ENCODE data around the gene GOLGA8Q. TPM values are rescaled to one million over a fixed set of nuclear protein-coding genes. Genes with fewer than 3 reads are reported as not detected.
"Not testable (repeated sequence)": the region's sequence is repeated elsewhere in the genome, so short reads cannot be mapped to it uniquely, and the experiment has no call there.

Gene GOLGA8Q, protein sequence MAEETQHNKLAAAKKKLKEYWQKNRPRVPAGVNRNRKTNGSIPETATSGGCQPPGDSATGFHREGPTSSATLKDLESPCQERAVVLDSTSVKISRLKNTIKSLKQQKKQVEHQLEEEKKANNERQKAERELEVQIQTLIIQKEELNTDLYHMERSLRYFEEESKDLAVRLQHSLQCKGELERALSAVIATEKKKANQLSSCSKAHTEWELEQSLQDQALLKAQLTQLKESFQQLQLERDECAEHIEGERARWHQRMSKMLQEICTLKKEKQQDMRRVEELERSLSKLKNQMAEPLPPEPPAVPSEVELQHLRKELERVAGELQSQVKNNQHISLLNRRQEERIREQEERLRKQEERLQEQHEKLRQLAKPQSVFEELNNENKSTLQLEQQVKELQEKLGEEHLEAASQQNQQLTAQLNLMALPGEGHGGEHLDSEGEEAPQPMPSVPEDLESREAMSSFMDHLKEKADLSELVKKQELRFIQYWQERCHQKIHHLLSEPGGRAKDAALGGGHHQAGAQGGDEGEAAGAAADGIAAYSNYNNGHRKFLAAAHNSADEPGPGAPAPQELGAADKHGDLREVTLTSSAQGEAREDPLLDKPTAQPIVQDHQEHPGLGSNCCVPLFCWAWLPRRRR
- polyA plus RNA-seq = not detected in 2 replicates
- 0.46 TPM in 1 of 2 replicates, not detected in the other for polyA minus RNA-seq

DNA sequence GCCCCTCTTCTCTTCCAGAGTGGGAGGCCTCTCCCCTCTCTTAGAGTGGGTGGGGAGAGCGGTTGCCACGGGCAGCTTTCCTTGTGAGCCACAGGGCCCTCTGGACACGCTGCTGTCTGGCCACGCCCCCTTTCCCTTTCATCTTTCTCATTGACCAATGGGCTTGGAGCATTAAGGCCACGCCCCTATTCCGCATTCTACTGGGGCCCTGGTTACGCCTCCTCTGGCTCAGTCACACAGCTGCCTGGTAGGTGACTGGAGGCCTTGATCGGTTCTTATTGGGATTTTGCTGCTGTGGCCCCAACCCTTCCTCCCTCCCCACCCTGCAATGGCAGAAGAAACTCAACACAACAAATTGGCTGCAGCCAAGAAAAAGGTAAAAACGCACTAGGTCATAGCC, at the start of gene GOLGA8Q:
GOLGA8Q (plus strand) TSS at position 301 of the 400 bp plus-strand sequence; CDS start at position 329, 28 bp downstream.
- not testable (repeated sequence) for H3K4me2 ChIP-seq (ENCODE audit: low read length); H3K79me2 ChIP-seq (replicated peaks; ENCODE audit: insufficient read depth, low read length); H3K9ac ChIP-seq (ENCODE audit: low read length); H3K9me3 ChIP-seq (ENCODE audit: low read length); H3F3A ChIP-seq (ENCODE audit: insufficient read depth, low read length, poor library complexity, severe bottlenecking); H4K20me1 ChIP-seq (ENCODE audit: insufficient read depth); H3K36me3 ChIP-seq (ENCODE audit: insufficient read depth, low read length); H3K27ac ChIP-seq (ENCODE audit: low read length); H3K4me3 ChIP-seq (ENCODE audit: low read length); H2AFZ ChIP-seq (ENCODE audit: low read depth, low read length); H3K27me3 ChIP-seq (ENCODE audit: insufficient read depth, low read depth, low read length); H3K9me2 ChIP-seq (ENCODE audit: insufficient read depth, low read length)

GRCh38 chr15:30502904-30503781, 48.7 kb upstream of the GOLGA8Q start:
- not testable (repeated sequence) for H3K27me3 ChIP-seq (ENCODE audit: insufficient read depth, low read depth, low read length); H3F3A ChIP-seq (ENCODE audit: insufficient read depth, low read length, poor library complexity, severe bottlenecking); H3K79me2 ChIP-seq (replicated peaks; ENCODE audit: insufficient read depth, low read length); H3K27ac ChIP-seq (ENCODE audit: low read length); H4K20me1 ChIP-seq (ENCODE audit: insufficient read depth); H3K36me3 ChIP-seq (ENCODE audit: insufficient read depth, low read length); H2AFZ ChIP-seq (ENCODE audit: low read depth, low read length); H3K4me3 ChIP-seq (ENCODE audit: low read length); H3K9me3 ChIP-seq (ENCODE audit: low read length); H3K4me2 ChIP-seq (ENCODE audit: low read length); H3K9ac ChIP-seq (ENCODE audit: low read length); H3K9me2 ChIP-seq (ENCODE audit: insufficient read depth, low read length)

DNA sequence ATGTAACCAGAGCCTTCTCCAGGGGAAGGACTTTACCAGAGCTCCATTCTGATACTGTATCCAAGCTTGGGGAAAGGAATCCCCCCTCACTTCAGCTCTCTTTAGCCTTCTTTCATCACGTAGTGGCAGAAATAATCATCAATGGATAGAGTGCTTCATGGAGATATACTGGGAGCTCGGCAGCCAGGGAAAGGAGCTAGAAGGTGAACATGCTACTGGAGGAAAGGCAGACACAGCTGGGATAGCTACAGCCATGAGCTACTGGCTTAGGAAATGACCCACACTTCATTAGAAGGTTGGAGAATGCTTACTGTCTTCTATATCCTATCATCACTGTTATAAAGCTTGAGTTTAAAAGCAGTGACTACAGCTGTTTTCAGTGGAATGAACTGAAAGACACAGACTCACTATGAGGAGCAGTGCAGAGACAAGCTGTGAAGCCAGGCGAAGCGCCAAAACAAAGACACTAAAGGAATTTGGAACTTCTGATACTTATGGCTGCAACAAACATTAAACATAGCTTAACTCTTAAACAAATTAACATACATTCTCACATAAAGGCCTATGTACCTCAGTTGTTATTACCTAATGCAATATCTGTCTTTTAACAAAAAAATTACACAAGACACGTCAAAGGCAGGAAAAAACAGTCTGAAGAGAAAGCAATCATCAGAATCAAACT, 47.5 kb upstream of the GOLGA8Q start:
- H2AFZ ChIP-seq (ENCODE audit: low read depth, low read length); H4K20me1 ChIP-seq (ENCODE audit: insufficient read depth); H3K36me3 ChIP-seq (ENCODE audit: insufficient read depth, low read length); H3K9me2 ChIP-seq (ENCODE audit: insufficient read depth, low read length); H3K27ac ChIP-seq (ENCODE audit: low read length); H3K9me3 ChIP-seq (ENCODE audit: low read length); H3K4me2 ChIP-seq (ENCODE audit: low read length); H3K4me3 ChIP-seq (ENCODE audit: low read length); H3K27me3 ChIP-seq (ENCODE audit: insufficient read depth, low read depth, low read length); H3F3A ChIP-seq (ENCODE audit: insufficient read depth, low read length, poor library complexity, severe bottlenecking); H3K9ac ChIP-seq (ENCODE audit: low read length); H3K79me2 ChIP-seq (replicated peaks; ENCODE audit: insufficient read depth, low read length): not testable (repeated sequence)

DNA sequence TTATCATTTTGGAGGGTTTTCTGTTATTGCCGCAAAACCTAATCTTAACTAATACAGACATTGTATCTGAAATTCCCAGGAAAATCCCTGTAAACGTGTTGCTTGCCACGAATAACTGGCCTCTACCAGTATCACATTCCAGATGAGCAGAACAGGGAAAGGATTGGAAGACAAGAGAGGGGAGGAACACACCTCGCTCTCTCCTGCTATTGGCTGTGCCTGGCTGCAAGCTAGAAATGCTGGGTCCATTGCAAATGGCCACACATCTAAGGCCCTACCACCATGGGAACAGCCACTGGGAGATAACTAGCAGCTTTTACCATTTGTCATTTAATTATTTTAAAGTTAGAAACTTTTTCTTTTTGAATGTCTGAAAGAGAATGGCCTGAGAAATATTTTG, 37.3 kb upstream of the GOLGA8Q start:
- not testable (repeated sequence) for H3K36me3 ChIP-seq (ENCODE audit: insufficient read depth, low read length); H3K9me2 ChIP-seq (ENCODE audit: insufficient read depth, low read length); H3K4me2 ChIP-seq (ENCODE audit: low read length); H3K9me3 ChIP-seq (ENCODE audit: low read length); H3K27me3 ChIP-seq (ENCODE audit: insufficient read depth, low read depth, low read length); H3K4me3 ChIP-seq (ENCODE audit: low read length); H3K9ac ChIP-seq (ENCODE audit: low read length); H3F3A ChIP-seq (ENCODE audit: insufficient read depth, low read length, poor library complexity, severe bottlenecking); H4K20me1 ChIP-seq (ENCODE audit: insufficient read depth); H2AFZ ChIP-seq (ENCODE audit: low read depth, low read length); H3K27ac ChIP-seq (ENCODE audit: low read length); H3K79me2 ChIP-seq (replicated peaks; ENCODE audit: insufficient read depth, low read length)

DNA sequence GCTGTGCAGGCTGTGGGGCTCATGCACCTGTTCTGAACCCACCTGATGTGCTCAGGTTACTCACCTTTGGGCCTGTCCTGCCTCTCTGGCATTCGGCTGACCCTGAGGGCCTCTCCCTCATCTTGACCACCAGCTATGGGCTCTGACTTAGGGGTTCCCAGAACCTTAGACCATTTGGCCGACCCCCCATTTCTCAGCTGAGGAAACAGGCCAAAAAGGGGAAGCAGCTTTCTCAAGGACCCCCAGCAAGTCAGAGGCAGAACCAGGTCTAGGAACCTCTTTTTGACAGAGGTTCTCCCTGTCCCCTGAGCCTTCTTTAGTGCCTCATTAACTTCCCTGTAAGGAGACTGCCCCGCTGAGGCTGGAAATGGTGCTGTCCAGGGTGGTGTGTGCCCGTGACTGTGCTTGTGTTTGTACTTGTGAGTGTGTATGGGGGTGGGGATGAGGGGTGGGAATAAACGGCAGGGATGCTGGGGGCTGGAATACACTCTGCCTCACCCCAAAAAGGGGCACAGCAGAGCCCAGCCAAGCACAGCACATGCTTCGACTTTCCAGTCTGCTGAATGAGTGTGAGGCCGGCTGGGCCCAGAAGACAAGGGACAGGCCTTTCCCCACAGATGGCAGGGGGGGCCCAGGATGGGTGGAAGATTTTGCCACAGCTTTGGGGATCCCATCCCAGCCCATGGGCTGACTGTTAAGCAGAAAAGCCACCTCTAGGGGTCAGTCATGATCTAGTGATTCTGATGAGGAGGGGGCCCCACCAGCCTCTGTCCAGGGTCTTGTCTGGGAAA, 28.2 kb upstream of the GOLGA8Q start:
- H3K9me2 ChIP-seq (ENCODE audit: insufficient read depth, low read length); H3K4me3 ChIP-seq (ENCODE audit: low read length); H3K27ac ChIP-seq (ENCODE audit: low read length); H3K36me3 ChIP-seq (ENCODE audit: insufficient read depth, low read length); H4K20me1 ChIP-seq (ENCODE audit: insufficient read depth); H3K9me3 ChIP-seq (ENCODE audit: low read length); H3K27me3 ChIP-seq (ENCODE audit: insufficient read depth, low read depth, low read length); H3F3A ChIP-seq (ENCODE audit: insufficient read depth, low read length, poor library complexity, severe bottlenecking); H3K9ac ChIP-seq (ENCODE audit: low read length); H3K79me2 ChIP-seq (replicated peaks; ENCODE audit: insufficient read depth, low read length); H3K4me2 ChIP-seq (ENCODE audit: low read length); H2AFZ ChIP-seq (ENCODE audit: low read depth, low read length): not testable (repeated sequence)

DNA sequence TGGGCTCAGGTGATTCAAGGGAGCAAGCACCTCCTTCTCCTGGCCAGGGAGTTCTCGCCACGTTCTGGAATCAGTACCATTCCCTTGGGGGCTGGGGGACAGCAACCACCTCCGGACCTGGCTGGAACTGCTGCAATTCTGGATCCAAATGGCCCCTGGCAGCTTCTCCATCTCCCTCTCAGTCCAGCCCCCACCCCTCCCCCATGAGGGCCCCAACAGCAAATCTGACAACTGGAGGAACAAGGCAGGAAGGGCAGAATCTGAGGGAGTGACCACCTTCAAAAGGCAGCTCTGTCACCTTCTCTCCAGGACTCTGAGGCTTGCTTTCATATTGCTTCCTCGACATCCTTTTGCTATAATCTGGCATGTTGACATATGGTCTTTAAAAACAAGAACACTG, 25.9 kb upstream of the GOLGA8Q start:
- H3F3A ChIP-seq (ENCODE audit: insufficient read depth, low read length, poor library complexity, severe bottlenecking); H3K9me3 ChIP-seq (ENCODE audit: low read length); H3K27me3 ChIP-seq (ENCODE audit: insufficient read depth, low read depth, low read length); H4K20me1 ChIP-seq (ENCODE audit: insufficient read depth); H3K27ac ChIP-seq (ENCODE audit: low read length); H3K4me3 ChIP-seq (ENCODE audit: low read length); H3K4me2 ChIP-seq (ENCODE audit: low read length); H3K79me2 ChIP-seq (replicated peaks; ENCODE audit: insufficient read depth, low read length); H3K36me3 ChIP-seq (ENCODE audit: insufficient read depth, low read length); H3K9me2 ChIP-seq (ENCODE audit: insufficient read depth, low read length); H2AFZ ChIP-seq (ENCODE audit: low read depth, low read length); H3K9ac ChIP-seq (ENCODE audit: low read length): not testable (repeated sequence)

- H3K9me3 ChIP-seq (ENCODE audit: low read length); H3K27me3 ChIP-seq (ENCODE audit: insufficient read depth, low read depth, low read length); H3K79me2 ChIP-seq (replicated peaks; ENCODE audit: insufficient read depth, low read length); H3K9me2 ChIP-seq (ENCODE audit: insufficient read depth, low read length); H3K27ac ChIP-seq (ENCODE audit: low read length); H3F3A ChIP-seq (ENCODE audit: insufficient read depth, low read length, poor library complexity, severe bottlenecking); H2AFZ ChIP-seq (ENCODE audit: low read depth, low read length); H3K4me2 ChIP-seq (ENCODE audit: low read length); H3K9ac ChIP-seq (ENCODE audit: low read length); H3K4me3 ChIP-seq (ENCODE audit: low read length); H3K36me3 ChIP-seq (ENCODE audit: insufficient read depth, low read length); H4K20me1 ChIP-seq (ENCODE audit: insufficient read depth): not testable (repeated sequence)
These were observed 22.8 kb upstream of the GOLGA8Q start for GRCh38 chr15:30529049-30529448.
